HEK293 (cell line): ENCODE measurements around the gene CHST15.

Experiments
- CTCF ChIA-PET: fragments of 350-600 bp; formaldehyde crosslinking; extraction: SDS; loops from one replicate; lab custom pipeline; 2021; ENCODE audit warnings: antibody characterized with exemption; lab: Yijun Ruan, JAX
- POLR2A ChIA-PET: fragments of 300-600 bp; formaldehyde crosslinking; extraction: SDS; loops from one replicate; lab custom pipeline; 2020; ENCODE audit warnings: antibody characterized with exemption, inconsistent platforms; lab: Yijun Ruan, JAX
- H3K27ac ChIP-seq: fragments of 200-500 bp; sonication (Bioruptor generic); 2 replicates; pipeline ENCODE4 v1.5.1; 2014; ENCODE audit warnings: low read depth, low read length, control low read depth, inconsistent platforms; ENCODE audit errors: extremely low read depth
- H3K36me3 ChIP-seq, 2 experiments: fragments of 200-500 bp in 1 of 2; sonication (Bioruptor generic) in 1 of 2; 1 replicate in 1 of 2; 2 replicates in 1 of 2; pipeline ENCODE4 v1.5.1; 2014 to 2017; ENCODE audit warnings: inconsistent platforms in 2 of 2, low read length in 2 of 2; ENCODE audit not compliant: control insufficient read depth in 2 of 2, insufficient read depth in 1 of 2
- H3K4me1 ChIP-seq: fragments of 200-500 bp; sonication (Bioruptor generic); 2 replicates; pipeline ENCODE4 v1.5.1; 2014; ENCODE audit warnings: mild to moderate bottlenecking, low read length, inconsistent platforms; ENCODE audit not compliant: control insufficient read depth, insufficient read depth
- H3K4me3 ChIP-seq: 2 replicates; pipeline ENCODE4 v1.5.1; 2011; ENCODE audit warnings: low read depth, mild to moderate bottlenecking, control low read depth, low read length, moderate library complexity
- H3K9me3 ChIP-seq: fragments of 200-500 bp; sonication (Bioruptor generic); 2 replicates; pipeline ENCODE4 v1.5.1; 2014; ENCODE audit warnings: low read depth, low read length, inconsistent platforms; ENCODE audit not compliant: control insufficient read depth, insufficient read depth
- GLIS1 ChIP-seq: fragments of 450-650 bp; formaldehyde crosslinking; IDR thresholded peaks from 2 replicates; pipeline ENCODE4 v1.5.1; 2016; ENCODE audit warnings: missing biosample characterization, missing genetic modification characterization
- HOXA7 ChIP-seq: sonication (generic); formaldehyde crosslinking; IDR thresholded peaks from 2 replicates; pipeline ENCODE4 v1.8.1; 2022; ENCODE audit warnings: missing genetic modification reagents, borderline replicate concordance
- HOXC10 ChIP-seq: sonication (generic); formaldehyde crosslinking; IDR thresholded peaks from 2 replicates; pipeline ENCODE4 v1.8.1; 2023; ENCODE audit warnings: mild to moderate bottlenecking, missing genetic modification reagents
- HOXD13 ChIP-seq: sonication (generic); formaldehyde crosslinking; IDR thresholded peaks from 2 replicates; pipeline ENCODE4 v1.8.0; 2022; ENCODE audit warnings: missing genetic modification reagents, borderline replicate concordance
- KLF16 ChIP-seq: fragments of 450-650 bp; formaldehyde crosslinking; IDR thresholded peaks from 2 replicates; pipeline ENCODE4 v1.5.1; 2017; ENCODE audit warnings: missing biosample characterization, missing genetic modification characterization
- REPIN1 ChIP-seq: fragments of 450-650 bp; formaldehyde crosslinking; IDR thresholded peaks from 2 replicates; pipeline ENCODE4 v1.5.1; 2017; ENCODE audit warnings: missing biosample characterization, missing genetic modification characterization, low read depth
- ZBTB17 ChIP-seq: fragments of 450-650 bp; formaldehyde crosslinking; IDR thresholded peaks from 2 replicates; pipeline ENCODE4 v1.5.1; 2016; ENCODE audit warnings: missing biosample characterization, missing genetic modification characterization
- ZBTB8A ChIP-seq: fragments of 450-650 bp; formaldehyde crosslinking; IDR thresholded peaks from 2 replicates; pipeline ENCODE4 v1.5.1; 2016; ENCODE audit warnings: missing biosample characterization, missing genetic modification characterization
- ZIC2 ChIP-seq: fragments of 450-650 bp; formaldehyde crosslinking; IDR thresholded peaks from 2 replicates; pipeline ENCODE4 v1.5.1; 2016; ENCODE audit warnings: missing biosample characterization, missing genetic modification characterization
- ZNF23 ChIP-seq: fragments of 450-650 bp; formaldehyde crosslinking; IDR thresholded peaks from 2 replicates; pipeline ENCODE4 v1.5.1; 2016; ENCODE audit warnings: missing biosample characterization, missing genetic modification characterization, borderline replicate concordance
- ZNF324 ChIP-seq: fragments of 450-650 bp; formaldehyde crosslinking; IDR thresholded peaks from 2 replicates; pipeline ENCODE4 v1.5.1; 2016; ENCODE audit warnings: missing biosample characterization, missing genetic modification characterization
- ZNF341 ChIP-seq: fragments of 450-650 bp; formaldehyde crosslinking; IDR thresholded peaks from 2 replicates; pipeline ENCODE4; 2016; ENCODE audit warnings: low read depth, missing biosample characterization, missing genetic modification characterization
- ZNF501 ChIP-seq: fragments of 450-650 bp; formaldehyde crosslinking; IDR thresholded peaks from 2 replicates; pipeline ENCODE4 v1.5.1; 2016; ENCODE audit warnings: missing biosample characterization, missing genetic modification characterization
- ZNF561 ChIP-seq: fragments of 450-650 bp; IDR thresholded peaks from 2 replicates; pipeline ENCODE4 v1.5.1; 2018; ENCODE audit warnings: missing biosample characterization, missing genetic modification characterization, borderline replicate concordance
- ZNF629 ChIP-seq: fragments of 450-650 bp; formaldehyde crosslinking; IDR thresholded peaks from 2 replicates; pipeline ENCODE4 v1.5.1; 2017; ENCODE audit warnings: missing biosample characterization, missing genetic modification characterization
- ZNF660 ChIP-seq: fragments of 450-650 bp; IDR thresholded peaks from 2 replicates; pipeline ENCODE4 v1.5.1; 2018; ENCODE audit warnings: missing biosample characterization, mild to moderate bottlenecking, missing genetic modification characterization
- ZNF707 ChIP-seq: fragments of 450-650 bp; formaldehyde crosslinking; IDR thresholded peaks from 2 replicates; pipeline ENCODE4 v1.5.1; 2016; ENCODE audit warnings: missing biosample characterization, missing genetic modification characterization
- ZSCAN16 ChIP-seq: fragments of 450-650 bp; formaldehyde crosslinking; IDR thresholded peaks from 2 replicates; pipeline ENCODE4 v1.5.1; 2016; ENCODE audit warnings: missing biosample characterization, missing genetic modification characterization
- TF ChIP-seq, protein P1 (sequence below): fragments of 450-650 bp; formaldehyde crosslinking; IDR thresholded peaks from 2 replicates; pipeline ENCODE4 v1.5.1; 2016; ENCODE audit warnings: missing biosample characterization, missing genetic modification characterization
- TF ChIP-seq, protein P2 (sequence below): fragments of 450-650 bp; formaldehyde crosslinking; IDR thresholded peaks from 2 replicates; pipeline ENCODE4 v1.5.1; 2016; ENCODE audit warnings: missing biosample characterization, missing genetic modification characterization, low read depth
- TF ChIP-seq, protein P3 (sequence below): fragments of 450-650 bp; formaldehyde crosslinking; optimal IDR thresholded peaks from 2 replicates; pipeline ENCODE3; 2016; ENCODE audit warnings: missing biosample characterization, mild to moderate bottlenecking, missing genetic modification characterization
- TF ChIP-seq, protein P4 (sequence below): fragments of 450-650 bp; formaldehyde crosslinking; IDR thresholded peaks from 2 replicates; pipeline ENCODE4 v1.5.1; 2016; ENCODE audit warnings: missing biosample characterization, missing genetic modification characterization
- TF ChIP-seq, protein P5 (sequence below): IDR thresholded peaks from 2 replicates; pipeline ENCODE4 v1.6.1; 2011; ENCODE audit warnings: mild to moderate bottlenecking, low read depth, low read length, borderline replicate concordance
- TF ChIP-seq, protein P6 (sequence below): fragments of 450-650 bp; formaldehyde crosslinking; IDR thresholded peaks from 2 replicates; pipeline ENCODE4 v1.5.1; 2016; ENCODE audit warnings: missing biosample characterization, missing genetic modification characterization

The CHST15 gene

DNA sequence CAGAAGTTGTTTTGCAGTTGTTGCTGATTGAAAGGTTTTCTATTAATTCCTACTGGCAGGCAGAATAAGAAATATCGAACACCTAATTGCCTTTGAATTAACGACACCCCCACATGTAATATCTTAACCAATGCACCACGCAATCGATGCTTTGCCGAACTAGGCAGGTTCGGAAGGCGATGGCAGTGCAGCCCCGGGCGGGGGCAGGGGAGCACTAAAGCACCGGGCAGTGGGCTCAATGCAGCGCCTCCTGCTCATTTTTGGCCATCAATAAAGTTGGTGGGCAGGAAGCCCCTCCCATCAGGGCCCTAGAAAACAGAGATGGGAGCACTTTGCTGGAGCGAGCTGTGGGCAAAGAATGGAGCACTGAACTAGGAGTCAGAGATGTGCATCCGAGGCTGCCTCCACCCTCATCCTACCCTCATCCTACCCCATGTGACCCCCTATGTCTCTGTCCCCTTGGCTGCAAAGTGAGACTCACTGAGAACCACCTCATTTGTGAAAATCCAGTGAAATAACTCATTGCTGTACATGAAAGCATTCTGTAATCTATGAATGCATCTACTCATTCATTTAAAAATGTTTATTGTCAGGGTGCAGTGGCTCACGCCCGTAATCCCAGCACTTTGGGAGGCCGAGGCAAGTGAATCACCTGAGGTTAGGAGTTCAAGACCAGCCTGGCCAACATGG, 19.6 kb upstream of the CHST15 start:
- POLR2A ChIA-PET: no interaction called here
- CTCF ChIA-PET: no interaction called here
- Histone ChIP-seq H3K36me3 (no peaks in the 10 kb centered on the region), H3K4me3 (no peak overlapping the region), H3K27ac (no peak overlapping the region), H3K9me3 (no peaks in the 10 kb centered on the region), H3K4me1 (no peaks in the 10 kb centered on the region)
- TF ChIP-seq GLIS1 (tag by site-specific recombination) (no peak), ZNF341 (tag by site-specific recombination) (no peak), ZNF324 (tag by site-specific recombination) (no peak), KLF16 (tag by site-specific recombination) (no peak), ZNF629 (tag by site-specific recombination) (no peak)
- TF ChIP-seq, protein P1, sequence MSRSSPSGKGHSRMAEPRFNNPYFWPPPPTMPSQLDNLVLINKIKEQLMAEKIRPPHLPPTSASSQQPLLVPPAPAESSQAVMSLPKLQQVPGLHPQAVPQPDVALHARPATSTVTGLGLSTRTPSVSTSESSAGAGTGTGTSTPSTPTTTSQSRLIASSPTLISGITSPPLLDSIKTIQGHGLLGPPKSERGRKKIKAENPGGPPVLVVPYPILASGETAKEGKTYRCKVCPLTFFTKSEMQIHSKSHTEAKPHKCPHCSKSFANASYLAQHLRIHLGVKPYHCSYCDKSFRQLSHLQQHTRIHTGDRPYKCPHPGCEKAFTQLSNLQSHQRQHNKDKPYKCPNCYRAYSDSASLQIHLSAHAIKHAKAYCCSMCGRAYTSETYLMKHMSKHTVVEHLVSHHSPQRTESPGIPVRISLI: no peak

DNA sequence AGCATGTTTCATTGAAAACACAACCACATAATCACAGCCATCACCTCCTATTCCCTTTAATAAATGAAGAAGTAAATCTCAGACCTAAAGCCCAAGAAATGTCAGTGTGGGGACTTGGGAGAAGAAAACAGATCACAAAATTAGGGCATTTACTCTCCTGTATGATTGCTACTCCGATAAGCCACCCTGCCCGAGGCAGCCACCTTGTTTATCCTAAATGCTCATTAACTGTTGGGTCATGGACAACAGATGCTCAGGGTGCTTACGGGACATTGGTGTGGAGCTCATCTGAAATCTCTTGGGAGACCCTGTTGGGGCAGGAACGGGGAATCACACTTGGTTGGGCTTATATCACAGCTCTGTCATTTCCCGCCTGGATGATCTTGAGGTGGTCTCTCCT, 17.5 kb upstream of the CHST15 start:
- no peak overlapping the region for H3K4me3 ChIP-seq
- TF ChIP-seq ZBTB17 (tag by site-specific recombination) (no peak), REPIN1 (tag by site-specific recombination) (no peak), HOXC10 (CRISPR knock-in tag) (no peak), HOXA7 (CRISPR knock-in tag) (no peak), ZNF707 (tag by site-specific recombination) (no peak), ZIC2 (tag by site-specific recombination) (no peak), ZNF561 (no peak), HOXD13 (CRISPR knock-in tag) (no peak), ZNF501 (tag by site-specific recombination) (no peak), ZNF660 (tag by site-specific recombination) (no peak)
- TF ChIP-seq, protein P2, sequence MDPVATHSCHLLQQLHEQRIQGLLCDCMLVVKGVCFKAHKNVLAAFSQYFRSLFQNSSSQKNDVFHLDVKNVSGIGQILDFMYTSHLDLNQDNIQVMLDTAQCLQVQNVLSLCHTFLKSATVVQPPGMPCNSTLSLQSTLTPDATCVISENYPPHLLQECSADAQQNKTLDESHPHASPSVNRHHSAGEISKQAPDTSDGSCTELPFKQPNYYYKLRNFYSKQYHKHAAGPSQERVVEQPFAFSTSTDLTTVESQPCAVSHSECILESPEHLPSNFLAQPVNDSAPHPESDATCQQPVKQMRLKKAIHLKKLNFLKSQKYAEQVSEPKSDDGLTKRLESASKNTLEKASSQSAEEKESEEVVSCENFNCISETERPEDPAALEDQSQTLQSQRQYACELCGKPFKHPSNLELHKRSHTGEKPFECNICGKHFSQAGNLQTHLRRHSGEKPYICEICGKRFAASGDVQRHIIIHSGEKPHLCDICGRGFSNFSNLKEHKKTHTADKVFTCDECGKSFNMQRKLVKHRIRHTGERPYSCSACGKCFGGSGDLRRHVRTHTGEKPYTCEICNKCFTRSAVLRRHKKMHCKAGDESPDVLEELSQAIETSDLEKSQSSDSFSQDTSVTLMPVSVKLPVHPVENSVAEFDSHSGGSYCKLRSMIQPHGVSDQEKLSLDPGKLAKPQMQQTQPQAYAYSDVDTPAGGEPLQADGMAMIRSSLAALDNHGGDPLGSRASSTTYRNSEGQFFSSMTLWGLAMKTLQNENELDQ (tag by site-specific recombination): no peak
- TF ChIP-seq, all 188 proteins: peak for 0
- Histone ChIP-seq H3K27ac (no peak overlapping the region), H3K36me3 (no peaks in the 10 kb centered on the region), H3K4me1 (peaks cover 5% of the 10 kb centered on the region), H3K9me3 (no peaks in the 10 kb centered on the region)
- ChIA-PET POLR2A (interaction anchor here (1.1 kb wide), 1 partner anchor 18 kb away, joined by 3 read pairs; the partner anchor contains the start of gene CHST15), CTCF (interaction anchor here (0.7 to 0.8 kb wide), 2 partner anchors 12 to 31 kb away, joined by 3 to 4 read pairs; no protein-coding TSS in a partner anchor)

DNA sequence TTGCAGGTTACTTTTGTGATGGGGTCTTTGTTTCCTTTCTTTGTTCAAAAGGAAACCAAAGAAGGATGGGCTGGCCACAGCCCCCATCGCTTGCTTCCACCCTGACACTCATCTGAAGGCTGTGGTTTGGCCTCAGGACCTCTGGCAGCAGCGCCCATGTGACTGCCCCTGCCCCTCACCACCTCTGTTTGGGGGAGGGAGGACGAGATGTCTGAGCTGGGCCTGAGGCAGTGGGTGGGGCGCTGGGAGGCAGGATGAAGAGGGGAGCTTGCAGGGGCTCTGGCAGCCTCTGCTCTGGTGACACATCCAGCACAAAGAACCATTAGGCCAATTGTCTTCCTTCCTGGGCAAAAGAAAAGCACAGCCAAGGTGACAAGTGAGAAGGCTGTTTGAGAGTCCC, 15.9 kb upstream of the CHST15 start:
- Histone ChIP-seq H3K4me1 (peaks cover 15% of the 10 kb centered on the region), H3K27ac (no peak overlapping the region), H3K36me3 (no peaks in the 10 kb centered on the region), H3K4me3 (no peak overlapping the region), H3K9me3 (no peaks in the 10 kb centered on the region)
- POLR2A ChIA-PET: no interaction called here
- CTCF ChIA-PET: interaction anchor here (0.7 to 0.8 kb wide), 2 partner anchors 115 to 244 kb away, joined by 3 to 4 read pairs; no protein-coding TSS in a partner anchor
- TF ChIP-seq, protein P3, sequence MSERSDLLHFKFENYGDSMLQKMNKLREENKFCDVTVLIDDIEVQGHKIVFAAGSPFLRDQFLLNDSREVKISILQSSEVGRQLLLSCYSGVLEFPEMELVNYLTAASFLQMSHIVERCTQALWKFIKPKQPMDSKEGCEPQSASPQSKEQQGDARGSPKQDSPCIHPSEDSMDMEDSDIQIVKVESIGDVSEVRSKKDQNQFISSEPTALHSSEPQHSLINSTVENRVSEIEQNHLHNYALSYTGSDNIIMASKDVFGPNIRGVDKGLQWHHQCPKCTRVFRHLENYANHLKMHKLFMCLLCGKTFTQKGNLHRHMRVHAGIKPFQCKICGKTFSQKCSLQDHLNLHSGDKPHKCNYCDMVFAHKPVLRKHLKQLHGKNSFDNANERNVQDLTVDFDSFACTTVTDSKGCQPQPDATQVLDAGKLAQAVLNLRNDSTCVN (tag by site-specific recombination): no peak
- no peak for TF ChIP-seq ZSCAN16 (tag by site-specific recombination)
- no peak for TF ChIP-seq ZBTB8A
- TF ChIP-seq, protein P4, sequence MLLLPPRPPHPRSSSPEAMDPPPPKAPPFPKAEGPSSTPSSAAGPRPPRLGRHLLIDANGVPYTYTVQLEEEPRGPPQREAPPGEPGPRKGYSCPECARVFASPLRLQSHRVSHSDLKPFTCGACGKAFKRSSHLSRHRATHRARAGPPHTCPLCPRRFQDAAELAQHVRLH (tag by site-specific recombination): no peak
- TF ChIP-seq HOXC10 (CRISPR knock-in tag): no peak
- TF ChIP-seq, protein P5, sequence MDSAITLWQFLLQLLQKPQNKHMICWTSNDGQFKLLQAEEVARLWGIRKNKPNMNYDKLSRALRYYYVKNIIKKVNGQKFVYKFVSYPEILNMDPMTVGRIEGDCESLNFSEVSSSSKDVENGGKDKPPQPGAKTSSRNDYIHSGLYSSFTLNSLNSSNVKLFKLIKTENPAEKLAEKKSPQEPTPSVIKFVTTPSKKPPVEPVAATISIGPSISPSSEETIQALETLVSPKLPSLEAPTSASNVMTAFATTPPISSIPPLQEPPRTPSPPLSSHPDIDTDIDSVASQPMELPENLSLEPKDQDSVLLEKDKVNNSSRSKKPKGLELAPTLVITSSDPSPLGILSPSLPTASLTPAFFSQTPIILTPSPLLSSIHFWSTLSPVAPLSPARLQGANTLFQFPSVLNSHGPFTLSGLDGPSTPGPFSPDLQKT: no peak
- TF ChIP-seq, protein P6, sequence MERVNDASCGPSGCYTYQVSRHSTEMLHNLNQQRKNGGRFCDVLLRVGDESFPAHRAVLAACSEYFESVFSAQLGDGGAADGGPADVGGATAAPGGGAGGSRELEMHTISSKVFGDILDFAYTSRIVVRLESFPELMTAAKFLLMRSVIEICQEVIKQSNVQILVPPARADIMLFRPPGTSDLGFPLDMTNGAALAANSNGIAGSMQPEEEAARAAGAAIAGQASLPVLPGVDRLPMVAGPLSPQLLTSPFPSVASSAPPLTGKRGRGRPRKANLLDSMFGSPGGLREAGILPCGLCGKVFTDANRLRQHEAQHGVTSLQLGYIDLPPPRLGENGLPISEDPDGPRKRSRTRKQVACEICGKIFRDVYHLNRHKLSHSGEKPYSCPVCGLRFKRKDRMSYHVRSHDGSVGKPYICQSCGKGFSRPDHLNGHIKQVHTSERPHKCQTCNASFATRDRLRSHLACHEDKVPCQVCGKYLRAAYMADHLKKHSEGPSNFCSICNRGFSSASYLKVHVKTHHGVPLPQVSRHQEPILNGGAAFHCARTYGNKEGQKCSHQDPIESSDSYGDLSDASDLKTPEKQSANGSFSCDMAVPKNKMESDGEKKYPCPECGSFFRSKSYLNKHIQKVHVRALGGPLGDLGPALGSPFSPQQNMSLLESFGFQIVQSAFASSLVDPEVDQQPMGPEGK (tag by site-specific recombination): no peak
- no peak for TF ChIP-seq ZNF23 (tag by site-specific recombination)
